HG02798 (cell line): ENCODE data around the gene PRKCH.

Source experiments
- ATAC-seq: cut with Tn5 transposase; IDR thresholded peaks from one replicate; pipeline ENCODE4 v1.9.1; 2021; ENCODE audit warnings: mild to moderate bottlenecking; ENCODE audit not compliant: unreplicated experiment, poor library complexity

PRKCH gene

DNA sequence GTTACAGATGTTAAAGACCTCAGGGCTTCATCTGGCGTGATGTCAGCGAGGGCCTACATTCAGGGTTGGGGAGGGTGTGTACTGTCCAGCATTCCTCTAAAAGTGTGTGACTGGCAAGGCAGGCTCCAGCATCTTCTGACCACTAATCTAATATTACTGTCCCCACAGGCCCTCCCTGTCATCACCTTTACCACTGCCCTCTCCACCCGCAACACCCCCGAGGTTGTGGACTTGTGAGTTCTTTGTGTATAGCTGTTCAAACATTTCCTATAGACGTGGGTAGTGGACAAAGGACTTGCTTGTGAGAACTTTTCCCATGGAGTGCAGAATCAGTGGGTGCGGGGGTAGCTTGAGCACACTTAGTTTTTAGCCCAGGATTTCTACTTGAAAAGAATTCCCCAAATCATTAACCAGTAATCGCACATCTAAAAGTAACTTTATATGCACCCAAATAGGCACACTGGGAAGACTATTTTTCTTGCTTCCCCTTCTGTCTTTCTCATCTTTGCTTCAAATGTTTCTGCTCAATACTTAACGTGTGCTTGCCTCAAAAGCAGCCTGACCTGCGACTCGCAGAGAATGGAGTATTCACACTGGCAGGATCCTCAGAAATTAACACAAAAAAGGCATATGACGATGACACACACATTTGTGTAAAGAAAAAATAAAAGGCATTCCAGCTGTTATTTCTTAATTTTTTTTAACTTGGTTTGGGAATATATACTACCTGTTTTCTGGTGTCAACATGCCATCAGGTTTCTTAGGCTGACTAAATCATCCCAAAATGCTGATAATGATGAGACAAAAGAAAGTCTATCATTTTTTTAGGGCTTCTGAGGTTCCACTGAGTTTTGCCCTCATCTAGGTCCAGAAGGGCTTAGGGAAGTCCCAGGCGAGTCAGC, 215.5 kb downstream of the PRKCH start:
- no peak for ATAC-seq

DNA sequence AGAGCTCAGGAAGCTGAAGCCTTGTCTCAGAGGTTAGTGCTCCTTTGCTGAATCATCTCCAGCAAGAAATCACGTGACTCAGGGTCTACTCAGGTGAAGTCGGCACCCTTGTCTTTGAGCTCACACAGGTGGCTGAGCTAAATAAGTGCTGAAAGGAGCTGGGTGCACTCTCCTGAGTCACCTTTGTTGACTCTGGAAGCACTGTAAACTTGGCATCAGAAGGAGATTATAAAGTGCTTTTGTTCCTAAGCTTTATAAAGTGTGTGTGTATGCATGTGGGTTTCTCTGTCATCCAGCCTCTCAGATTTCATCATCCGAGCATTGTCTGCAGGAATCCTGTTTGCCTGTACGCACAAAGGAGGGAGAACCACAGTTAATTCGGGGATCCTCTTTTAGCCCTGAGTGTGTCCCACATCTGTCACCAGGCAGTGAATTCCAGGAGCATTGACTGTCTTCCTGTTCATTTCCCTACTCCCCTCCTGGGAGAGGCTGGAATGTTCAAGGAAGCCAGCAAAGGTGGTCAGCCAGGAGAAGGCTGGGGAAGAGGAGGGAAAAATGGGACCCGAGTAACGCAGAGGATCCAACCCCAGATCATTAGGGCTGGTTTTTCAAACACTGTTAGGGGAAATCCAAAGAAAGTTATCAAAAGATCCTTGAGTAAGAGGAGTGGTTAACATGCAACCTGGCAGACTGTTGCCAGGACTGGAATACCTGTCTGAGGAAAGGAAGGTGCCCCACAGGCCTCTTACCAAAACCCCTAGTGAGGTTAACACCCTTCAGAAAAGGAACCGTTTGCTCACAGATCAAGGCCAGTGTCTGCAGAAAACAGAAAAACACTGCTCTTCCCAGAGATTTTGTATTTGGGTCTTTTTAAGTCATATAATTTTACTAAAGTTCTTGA, 216.4 kb downstream of the PRKCH start:
- ATAC-seq = peak; percentile 56

DNA sequence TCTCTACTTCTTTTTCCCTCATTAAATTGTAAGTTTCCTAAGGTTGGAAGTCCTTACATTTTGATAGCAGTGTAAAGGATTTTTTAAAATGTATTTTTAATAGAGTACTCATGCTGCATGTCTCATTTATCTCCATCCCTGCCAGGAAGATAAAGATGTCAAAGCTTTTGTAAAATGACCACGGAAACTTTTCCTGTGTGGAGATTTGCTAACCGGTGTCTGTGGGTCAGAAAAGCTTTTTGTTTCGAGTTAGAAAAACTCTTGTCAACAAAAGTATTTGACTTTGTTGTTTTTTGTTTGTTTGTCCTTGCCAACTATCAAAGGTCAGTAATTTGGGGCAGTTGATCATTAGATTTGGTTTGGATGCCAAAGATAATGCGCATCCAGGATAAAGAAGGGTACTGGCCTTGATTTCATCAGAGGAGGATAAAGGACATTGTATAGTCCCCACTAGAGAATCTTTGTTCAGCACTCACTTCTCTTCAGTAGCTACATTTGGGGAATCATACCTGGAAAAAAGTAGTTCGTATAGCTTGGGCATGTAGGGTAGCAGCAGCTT, 217.2 kb downstream of the PRKCH start:
- ATAC-seq = no peak

DNA sequence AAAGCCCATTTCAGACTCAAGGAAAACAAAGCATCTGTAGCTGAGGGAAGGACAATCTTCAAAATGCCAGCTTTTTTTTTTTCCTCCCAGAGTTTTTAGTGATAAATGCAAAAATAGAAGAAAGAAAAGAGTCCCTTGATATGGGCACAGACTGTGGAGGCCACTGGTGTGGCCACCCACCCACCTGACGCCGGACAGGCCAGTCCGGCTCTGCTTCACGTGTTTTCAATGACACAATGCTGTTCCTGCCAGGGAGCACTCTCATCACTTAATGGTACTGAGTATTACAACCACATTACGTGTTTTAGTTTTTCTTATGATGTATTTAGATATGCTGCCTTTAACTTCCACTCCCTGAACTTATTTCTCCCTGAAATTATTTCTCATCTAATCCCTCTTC, 218.3 kb downstream of the PRKCH start:
- no peak for ATAC-seq

DNA sequence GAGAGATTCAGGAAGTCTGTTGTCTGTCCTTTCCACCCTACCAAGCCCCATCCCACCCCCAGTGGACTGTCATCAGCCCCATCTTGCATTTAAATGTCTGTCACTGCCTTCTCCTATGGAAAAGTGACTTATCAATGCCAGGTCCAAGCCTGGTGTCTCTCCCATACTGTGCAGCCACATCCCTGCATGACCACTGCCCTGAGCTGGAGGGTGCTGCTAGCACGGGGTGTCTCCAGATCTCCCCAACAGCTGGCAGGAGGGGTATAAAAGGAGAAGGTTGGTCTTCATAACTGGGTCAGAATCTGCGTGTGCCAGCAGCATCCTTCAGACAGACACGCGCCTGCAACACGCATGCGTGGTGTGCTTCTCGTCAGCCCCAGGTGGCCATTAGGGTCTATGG, 219.6 kb downstream of the PRKCH start:
- no peak for ATAC-seq

DNA sequence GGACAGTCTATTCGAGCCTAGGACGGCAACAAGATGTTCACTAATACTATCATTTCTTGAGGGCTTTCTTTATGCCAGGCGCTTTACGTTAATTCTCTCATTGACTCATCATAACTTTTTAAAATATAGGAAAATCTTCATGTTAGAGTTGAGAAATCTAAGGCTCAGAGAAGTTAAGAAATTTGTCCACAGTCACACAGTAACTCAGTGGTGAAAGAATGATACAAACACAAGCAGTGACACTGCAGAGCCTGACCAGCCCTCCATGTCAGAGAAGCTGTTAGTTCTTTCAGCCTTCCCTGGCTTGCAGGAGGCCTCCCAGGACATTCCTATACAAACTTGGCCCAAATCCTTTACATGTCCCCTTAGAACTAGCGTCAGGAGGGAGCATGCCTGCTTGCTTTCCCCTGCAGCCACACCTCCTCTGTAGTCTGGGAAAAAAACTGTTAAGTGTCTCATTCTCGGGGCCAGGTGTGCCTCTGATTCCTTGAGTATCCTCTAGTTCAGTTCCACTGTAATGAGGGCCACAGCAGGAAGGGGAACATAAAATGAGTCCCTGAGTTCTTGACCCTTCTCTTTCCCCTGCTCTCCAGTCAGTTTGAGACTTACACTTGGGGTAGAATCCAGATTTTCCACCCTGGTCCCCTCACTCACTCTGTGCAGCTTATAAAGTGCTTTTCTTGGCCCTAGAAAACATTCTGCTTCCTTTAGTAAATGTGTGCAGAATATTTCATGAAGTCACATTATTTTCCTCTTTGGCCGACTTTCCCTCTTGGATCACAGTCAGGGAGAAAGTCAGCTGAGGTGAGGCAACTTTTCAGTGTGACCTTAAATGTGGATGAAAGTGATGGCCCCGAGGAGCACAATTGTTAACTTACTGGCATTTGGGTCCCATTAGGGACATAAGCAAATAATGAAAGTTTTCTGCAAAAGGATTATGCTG, 221.7 kb downstream of the PRKCH start:
- ATAC-seq = no peak

DNA sequence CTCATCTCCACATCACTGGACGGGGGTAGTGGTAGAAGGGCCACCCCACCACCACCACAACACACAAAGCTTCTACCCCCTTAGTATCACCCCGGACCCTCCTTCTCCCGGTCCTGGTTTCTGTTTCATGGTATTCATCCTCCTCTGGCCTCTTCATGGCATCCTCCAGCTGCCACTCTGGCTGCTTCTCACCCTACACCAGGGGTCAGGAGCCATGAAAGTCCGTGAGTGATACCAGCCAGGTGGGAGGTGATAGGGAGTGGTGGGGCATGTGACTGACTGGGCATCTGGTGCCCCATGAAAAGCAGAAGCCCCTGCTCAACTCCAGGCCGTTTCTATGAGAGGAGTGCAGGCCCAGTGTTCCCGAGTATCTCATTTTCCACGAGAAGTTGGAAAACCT, 222.6 kb downstream of the PRKCH start:
- ATAC-seq = no peak

DNA sequence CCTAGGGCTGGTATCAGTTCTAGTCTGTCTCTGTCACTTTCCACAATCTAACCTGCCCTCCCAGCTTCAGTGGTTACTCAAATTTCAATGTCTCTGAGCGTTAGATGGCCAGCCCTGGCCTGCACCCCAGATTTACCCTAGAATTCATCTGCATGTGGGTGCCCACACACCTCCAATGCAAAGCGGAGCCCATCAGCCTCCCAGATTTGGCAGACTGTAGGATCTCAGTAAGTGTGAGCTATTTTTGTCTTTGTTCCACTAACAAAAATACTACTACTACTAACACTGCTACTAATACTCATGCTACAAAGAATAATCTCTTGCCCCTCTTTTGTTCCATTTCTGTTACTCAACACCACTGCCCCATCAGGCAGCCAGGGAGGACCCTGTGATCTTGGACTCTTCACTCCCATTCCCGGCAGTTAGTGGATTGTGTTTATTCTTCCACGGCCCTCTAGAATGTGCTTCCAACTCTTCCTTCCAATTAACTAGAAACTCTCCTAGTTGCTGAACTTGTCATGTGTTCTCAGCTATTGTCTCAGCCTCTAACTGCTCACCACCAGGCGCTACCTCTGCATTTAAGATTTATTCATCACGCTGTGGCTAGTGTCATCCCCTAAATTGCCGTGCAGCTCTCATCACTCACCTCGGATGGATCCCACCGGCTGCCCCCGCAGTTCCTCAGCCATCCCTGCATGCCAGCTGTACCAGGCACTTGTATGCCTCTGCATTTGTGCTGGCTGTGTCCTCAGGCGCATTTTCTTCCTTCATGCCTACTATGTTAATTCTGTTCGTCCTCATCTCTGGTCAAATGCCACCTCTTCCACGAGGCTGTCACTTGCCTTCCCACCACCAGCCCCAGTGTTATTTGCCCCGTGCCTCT, 223.3 kb downstream of the PRKCH start:
- no peak for ATAC-seq

DNA sequence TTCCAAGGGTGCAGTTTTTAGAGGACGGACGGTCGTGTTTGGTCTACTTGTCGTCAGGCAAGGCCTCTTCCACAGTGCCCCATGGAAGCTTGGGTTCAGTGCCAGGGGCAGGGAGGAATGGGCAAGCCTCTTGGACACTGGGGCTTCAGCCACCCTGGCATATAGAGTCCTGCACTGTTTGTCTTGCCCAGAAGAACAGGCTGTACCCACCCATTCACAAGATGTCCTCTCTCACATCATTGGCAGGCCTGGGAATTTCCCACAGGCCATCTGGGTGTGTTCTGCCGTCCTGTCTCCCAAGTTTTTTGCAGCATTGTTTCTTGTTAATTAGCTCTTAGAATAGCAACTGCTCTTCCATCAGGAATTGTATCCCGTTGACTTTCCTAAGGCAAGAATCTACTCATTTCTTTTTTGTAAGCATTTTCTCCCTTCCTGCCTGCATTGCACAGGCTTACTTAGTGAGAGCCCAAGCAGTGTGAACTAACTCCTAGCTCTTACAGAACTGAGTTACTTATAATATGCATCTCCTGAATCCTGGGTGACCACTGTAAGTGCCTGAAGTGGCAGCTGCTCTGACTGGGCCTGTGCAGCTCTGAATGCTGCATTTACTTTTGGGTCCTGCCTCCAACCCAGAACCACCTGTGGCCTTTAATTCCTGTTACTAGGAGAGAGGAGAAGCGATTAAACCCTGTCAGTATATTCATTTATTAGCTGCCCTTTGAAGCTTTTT, 224.5 kb downstream of the PRKCH start:
- no peak for ATAC-seq

DNA sequence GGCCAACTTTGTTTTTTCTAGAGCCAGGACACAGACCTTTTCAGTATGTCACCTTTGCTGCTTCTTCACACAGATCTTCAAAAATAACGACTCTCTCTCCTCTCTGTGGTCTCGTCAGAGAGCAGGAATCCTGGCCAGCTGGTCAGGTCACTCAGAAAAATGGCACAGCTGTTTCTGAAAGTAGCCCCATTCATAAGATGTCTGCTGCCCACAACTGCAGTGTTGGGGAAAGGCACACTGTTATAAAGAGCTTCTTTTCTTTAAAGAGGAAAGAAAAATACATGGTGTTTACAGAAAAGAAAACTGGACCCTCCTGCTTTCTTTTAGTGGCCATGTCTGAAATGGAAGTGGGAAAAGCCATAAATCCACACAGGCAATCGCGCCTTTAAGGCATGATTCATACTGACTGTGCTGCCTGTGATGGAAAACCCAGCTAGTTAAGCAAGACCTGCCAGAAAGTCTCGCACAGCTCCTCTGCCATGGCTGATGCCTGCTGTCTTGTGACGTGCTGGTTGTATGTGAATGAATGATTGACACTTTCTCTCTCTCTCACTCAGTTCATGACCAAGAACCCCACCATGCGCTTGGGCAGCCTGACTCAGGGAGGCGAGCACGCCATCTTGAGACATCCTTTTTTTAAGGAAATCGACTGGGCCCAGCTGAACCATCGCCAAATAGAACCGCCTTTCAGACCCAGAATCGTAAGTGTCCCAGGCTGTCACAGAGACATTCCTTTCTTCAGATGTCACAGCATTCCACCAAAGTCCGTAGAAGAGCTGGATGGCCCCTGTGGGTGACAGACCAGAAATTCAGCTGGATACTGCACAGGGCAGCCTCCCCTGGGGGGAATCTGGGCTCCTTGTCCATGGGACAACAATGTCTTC, 226.0 kb downstream of the PRKCH start:
- no peak for ATAC-seq

DNA sequence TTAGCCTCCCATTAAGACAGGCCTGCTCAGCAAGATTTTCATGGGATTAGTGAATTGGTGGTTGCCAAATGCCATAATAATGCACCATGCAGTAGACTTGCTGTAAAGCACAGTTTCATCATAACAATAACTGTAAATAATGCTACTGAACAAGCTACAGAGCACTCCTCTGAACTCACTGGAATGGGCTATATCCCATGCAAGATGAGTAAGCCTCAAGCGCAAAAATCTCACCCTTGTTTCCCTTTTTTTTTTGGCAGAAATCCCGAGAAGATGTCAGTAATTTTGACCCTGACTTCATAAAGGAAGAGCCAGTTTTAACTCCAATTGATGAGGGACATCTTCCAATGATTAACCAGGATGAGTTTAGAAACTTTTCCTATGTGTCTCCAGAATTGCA, 228.0 kb downstream of the PRKCH start:
- ATAC-seq = no peak

DNA sequence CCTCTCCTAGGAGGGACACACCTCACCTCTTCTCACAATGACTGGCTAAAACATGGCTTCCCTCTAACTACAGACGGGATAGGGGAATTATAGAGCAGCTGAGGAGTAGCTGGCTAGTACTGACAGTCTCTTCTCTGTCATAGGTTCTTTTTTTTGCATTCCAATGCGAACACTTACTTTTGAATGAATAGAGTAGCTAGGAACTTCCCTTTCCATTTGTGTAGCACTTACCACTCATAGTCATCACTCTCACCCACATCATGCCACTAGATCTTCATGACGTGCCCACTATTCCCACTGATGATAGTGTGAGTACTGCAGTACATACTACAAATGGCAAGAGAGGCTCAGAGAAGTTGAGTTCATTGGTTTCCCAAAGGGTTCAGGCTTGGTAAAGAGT, 230.0 kb downstream of the PRKCH start:
- no peak for ATAC-seq

DNA sequence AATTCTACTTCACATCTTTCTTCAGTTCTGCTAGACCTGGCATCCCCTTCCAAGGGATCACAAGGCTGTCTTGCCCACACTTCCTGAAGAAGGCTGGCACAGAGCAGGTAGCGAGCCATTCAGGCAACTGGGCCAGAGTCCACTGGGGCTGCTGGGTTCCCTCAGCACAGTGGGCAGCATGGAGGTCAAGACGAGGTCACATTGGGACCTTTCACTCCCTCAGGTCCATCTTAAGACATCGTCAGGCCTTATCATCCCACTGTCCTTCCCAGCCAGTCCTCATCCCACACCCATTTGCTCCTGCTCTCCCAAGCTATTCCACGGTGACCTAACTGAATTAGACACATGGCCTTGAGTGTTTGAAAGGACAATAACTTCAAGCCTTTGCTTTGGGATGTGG, 230.9 kb downstream of the PRKCH start:
- no peak for ATAC-seq

DNA sequence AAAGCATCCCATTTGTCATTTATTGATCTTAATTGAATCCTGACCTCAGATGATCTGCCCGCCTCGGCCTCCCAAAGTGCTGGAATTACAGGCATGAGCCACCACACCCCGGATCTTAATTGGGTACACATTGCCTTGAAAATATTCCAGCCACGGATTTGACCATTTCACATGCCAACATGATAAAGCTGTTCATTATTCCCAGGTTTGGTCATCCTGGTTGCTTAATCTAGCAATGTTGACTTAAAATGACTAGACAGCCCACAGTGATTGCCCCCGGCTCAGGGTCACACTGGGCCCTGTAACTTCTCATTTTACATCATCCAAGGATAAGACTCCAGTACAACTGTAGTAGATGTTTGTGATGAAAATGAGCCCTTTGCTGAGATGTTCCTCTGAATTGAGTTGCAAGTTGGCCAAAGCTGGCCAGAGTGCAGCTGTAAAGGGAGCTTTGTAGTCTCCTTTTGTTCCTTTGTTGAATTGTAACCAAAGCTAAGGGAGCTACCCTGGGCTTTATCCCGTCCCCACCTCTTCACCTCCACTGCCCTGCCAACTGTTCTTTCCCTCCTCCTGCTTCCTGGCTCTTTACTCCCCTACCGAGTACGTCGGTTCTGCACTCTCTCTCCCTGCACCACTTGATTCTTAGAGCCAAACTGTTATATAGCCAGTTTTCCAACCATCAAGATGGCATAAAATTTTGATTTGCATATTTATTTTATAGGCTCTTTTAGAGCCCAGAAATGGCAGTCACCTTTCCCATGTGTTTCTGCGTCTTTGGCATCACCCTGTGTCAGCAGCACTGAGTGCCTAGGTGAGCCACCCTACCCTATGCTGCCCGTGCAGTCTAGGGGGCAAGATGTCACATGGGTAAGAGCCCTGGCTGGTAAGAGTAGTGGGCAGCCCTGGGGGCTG, 232.6 kb downstream of the PRKCH start:
- no peak for ATAC-seq

DNA sequence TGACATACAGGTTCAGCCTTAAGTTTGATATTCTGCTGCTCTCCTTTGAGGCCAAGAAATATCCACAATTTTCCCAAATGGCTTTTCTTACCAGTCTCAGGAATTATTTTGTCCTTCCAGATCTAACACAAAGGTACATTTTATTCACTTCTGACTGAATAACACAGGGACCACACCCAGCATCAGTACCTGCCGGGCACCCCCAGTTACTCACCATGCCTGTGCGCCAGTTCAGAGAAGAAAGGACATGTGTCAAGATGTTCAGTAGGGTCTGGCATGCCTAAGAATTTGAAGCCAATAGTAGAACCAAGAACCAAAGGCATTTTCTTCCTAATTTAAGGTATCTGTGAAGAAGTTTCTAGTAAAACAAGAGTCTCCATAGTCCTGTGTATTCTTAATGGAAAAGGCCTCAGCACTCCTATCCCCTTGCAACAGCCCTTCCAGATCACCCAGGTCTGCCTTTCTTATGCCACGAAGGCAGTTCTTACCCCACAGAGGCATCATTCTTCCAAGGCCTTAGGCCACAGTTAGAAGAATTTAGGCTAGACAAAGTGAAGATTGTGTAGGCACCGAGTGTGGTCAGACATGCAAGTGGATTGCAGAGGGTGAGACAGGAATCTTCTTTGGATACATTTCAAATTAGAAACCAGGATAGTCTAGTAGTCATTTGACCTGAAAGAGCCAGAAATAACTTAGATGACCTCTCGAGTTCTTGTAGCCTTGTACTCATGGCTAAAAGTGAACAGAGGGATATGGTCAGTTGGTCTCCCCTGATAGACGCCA, 233.9 kb downstream of the PRKCH start:
- no peak for ATAC-seq

DNA sequence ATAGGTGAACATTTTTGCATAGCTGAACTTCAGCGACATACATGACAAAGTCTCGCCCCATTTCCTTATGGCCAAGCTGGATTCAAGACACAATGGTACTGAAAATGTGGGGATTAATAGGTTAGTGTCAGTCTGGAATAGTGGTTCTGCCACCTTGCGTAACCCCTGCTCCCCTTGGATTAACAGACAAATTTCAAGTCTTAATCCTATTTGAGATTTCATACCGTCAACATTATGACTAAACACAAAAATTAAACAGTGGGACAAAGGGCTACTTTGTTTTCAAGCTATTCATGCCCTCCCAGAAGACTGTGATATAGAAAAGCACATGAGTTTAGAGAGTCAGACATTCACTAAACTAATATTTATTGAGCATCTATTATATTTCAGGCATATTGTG, 235.1 kb downstream of the PRKCH start:
- ATAC-seq = no peak
